GM19467 (cell line): ENCODE results near the gene CYP2E1.
"Not testable (repeated sequence)": the region's sequence is repeated elsewhere in the genome, so short reads cannot be mapped to it uniquely, and the experiment has no call there.

ENCODE experiments used
- ATAC-seq: cut with Tn5 transposase; IDR thresholded peaks from one replicate; pipeline ENCODE4 v1.9.1; 2021; ENCODE audit warnings: mild to moderate bottlenecking, moderate library complexity; ENCODE audit not compliant: unreplicated experiment

The CYP2E1 gene

DNA sequence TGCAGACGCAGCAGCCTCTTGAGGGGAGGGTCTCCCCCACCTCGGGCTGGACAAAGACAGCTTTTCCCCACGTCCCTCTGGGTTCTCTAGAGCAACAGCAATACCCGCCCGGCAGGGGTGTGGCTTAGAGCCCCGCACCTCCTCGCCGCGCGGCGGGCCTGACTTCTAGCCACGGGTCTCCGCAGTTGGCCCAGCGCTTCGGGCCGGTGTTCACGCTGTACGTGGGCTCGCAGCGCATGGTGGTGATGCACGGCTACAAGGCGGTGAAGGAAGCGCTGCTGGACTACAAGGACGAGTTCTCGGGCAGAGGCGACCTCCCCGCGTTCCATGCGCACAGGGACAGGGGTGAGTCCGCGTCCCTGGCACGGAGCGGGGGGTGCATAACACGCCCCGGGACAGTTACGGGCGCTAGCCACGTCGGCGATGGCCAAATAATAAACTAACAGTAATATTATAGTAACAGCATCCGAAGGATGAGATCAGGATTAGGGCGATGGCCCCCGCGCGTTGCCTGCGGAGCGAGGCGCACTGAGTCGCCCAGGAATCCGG lies 1.2 kb downstream of the CYP2E1 start:
- no peak for ATAC-seq

DNA sequence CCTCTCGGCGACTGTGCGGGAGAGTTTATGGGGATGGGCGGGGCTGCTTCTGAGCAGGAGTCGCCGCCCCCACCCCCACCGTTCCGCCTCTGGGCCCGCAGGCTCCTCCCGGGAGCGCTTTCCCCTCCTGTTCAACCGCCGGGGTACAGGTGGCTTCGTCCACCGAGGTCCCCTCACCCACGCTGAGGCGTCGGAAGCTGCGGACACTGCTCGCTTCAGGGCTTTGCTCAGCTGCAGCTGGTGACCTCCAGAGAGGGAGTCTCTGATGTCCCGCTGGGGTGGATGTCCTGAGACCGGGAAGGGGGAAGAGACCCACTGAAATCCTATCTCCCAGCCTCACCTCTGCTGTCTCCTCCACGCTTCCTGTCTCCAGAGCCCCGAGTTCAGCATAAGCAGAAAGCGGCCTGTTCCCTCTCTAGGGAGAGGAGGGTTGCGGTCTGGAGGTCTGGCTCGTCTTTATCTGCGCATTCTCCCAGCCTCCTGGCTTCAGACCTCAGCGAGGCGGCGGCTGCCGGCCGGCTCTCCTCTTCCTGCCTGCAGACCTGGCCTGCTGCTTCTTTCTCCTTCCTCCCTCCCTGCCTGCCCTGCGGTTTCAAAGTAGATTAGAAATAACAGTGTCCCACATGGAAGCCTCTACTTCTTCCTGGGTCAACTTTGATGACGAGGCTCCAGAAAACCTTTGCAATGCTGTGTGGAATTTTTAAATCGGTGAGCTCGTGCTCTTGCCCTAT lies 1.8 kb downstream of the CYP2E1 start:
- no peak for ATAC-seq

DNA sequence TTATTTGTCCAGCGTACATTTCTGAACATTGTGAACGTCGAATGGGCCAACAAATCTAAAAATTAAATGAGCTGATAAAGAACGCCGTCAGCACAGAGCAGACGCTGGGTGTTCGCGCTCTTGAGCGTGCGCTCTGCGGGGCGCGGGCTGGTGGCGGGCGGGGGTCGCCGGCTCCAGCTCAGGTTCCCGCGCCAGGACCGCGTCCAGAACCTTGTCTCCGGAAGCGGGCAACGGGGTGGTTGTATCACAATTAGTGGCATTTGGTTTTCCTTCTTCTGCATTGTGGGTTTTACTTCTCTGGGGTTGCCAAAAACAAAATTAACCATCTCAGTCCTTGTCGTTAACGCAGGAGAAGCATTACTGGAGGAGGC lies 2.4 kb downstream of the CYP2E1 start:
- no peak for ATAC-seq

DNA sequence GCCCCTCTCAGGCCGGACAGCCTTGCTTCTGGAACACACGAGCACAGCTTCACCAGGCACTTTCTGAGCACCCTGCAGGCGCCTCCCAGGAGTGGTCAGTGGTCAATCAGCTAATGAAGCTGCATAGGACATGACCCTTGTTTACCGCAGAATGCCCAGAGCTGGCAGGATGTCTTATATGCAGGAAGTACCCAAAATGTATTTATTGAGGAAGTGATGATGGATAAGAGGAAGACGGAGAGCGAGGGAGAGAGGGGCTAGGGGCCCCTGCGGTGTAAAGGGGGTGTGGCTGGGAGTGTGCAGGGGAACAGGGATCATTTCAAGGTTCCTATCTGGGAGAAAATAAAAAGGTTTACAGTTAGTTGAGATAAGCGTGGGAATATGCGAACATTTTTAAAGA lies 3.3 kb downstream of the CYP2E1 start:
- no peak for ATAC-seq

- ATAC-seq: no peak
These were observed 5.7 kb downstream of the CYP2E1 start for GRCh38 chr10:133532871-133533270.

- ATAC-seq: no peak
These were observed 7.3 kb downstream of the CYP2E1 start for GRCh38 chr10:133534417-133534816.

DNA sequence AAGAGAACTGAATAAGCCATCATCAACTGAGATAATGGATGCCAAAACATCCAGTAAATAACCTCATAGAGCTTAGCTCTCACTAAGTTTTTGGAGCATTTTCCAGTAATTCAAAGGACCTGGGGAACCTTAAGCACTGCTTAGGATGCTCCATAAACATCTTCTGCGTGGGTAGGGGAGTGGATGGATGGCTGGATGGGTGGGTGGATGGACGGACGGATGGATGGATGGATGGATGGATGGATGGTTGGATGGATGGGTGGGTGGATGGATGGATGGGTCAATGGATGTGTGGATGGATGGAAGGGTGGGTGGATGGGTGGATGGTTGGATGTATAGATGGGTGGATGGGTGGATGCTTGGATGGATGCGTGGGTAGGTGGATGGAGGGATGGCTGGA lies 9.0 kb downstream of the CYP2E1 start:
- no peak for ATAC-seq

- ATAC-seq: no peak
These were observed 10.7 kb downstream of the CYP2E1 start for GRCh38 chr10:133537546-133538545.

DNA sequence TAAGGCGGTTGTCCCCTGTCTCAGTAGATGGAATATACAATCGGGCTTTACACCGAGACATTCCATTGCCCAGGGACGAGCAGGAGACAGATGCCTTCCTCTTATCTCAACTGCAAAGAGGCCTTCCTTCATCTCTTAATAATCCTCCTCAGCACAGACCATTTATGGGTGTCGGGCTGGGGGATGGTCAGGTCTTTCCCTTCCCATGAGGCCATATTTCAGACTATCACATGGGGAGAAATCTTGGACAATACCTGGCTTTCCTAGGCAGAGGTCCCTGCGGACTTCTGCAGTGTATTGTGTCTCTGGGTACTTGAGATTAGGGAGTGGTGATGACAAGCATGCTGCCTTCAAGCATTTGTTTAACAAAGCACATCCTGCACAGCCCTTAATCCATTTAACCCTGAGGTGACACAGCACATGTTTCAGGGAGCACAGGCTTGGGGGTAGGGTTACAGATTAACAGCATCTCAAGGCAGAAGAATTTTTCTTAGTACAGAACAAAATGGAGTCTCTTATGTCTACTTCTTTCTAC lies 14.3 kb downstream of the CYP2E1 start:
- not testable (repeated sequence) for ATAC-seq

DNA sequence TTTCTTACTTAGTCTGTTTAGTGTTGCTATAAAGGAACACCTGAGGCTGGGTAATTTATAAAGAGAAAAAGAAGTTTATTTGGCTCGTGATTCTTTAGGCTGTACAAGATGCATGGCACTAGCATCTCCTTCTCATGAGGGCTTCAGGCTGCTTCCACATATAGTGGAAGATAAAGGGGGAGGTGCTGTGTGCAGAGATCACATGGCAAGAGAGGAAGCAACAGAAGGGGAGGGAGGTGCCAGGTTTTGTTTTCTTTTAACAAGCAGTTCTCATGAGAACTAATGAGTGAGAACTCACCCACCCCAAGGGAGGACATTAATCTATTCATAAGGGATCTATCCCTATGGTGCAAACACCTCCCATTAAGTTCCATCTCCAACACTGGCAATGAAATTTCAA lies 17.3 kb downstream of the CYP2E1 start:
- no peak for ATAC-seq

GRCh38 chr10:133554600-133554999 lies 27.4 kb downstream of the CYP2E1 start:
- no peak for ATAC-seq

GRCh38 chr10:133555521-133555920 lies 28.4 kb downstream of the CYP2E1 start:
- ATAC-seq: no peak

DNA sequence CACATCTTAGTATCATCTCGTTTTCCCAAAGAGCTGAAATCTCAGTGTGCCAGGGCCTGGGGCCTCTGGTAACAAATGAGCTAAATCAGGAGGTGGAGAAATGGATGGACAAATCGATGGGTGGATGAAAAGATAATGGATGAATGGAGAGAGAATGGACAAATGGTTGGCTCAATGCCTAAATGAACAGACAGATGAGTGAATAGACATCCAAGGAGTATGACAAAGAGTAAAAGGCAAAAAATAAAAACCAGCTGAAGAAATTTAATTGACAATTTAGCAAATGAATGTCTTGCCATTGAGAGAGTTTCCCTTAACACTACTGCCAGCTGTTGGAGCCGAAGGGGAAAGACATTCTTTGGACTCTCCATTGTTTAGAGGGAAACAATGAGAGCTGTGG lies 30.2 kb downstream of the CYP2E1 start:
- no peak for ATAC-seq

DNA sequence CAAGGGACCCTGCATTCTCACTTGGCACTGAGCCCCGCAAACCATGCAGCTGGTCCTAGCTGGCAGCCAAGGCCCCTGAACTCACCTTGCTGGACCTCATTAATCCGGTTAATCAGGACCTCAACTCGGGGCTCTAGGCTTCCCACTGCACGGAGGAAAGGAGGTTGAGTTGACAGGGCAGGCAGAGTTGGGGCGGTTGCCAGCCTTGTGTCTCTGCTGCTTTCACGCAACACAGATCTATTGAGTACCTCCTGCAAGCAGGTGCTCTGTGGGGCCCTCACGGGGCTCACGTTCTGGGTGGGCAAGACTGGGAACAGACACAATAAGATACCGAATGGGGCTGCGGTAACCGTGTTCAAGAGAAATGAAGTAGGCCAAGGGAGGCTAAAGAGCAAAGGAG lies 32.1 kb downstream of the CYP2E1 start:
- no peak for ATAC-seq

- no peak for ATAC-seq
These were observed 37.7 kb downstream of the CYP2E1 start for GRCh38 chr10:133564816-133565215.

GRCh38 chr10:133565441-133566294 lies 38.5 kb downstream of the CYP2E1 start, which contains the start of gene SYCE1:
TSS of gene SYCE1 (minus strand) at chr10:133565583. CDS start at chr10:133565529, 54 bp downstream.
- no peak for ATAC-seq

DNA sequence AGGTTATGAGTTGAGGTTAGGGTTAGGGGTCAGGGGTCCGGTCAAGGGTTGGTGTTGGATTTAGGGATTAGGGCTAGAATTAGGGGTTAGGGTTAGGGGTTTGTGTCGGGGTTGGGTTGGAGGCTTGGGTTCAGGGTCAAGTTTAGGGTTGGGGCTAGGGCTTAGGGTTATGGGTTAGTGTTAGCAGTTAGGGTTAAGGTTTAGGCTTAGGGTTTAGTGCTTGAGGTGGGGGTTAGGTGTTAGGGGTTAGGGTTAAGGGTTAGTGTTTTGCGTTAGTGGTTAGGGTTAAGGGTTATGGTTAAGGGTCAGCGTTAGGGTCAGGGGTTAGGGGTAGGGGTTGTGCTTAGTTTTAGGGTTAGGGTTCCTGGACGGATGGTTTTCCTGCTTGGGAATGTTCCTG lies 40.0 kb downstream of the CYP2E1 start:
- ATAC-seq: no peak

- ATAC-seq: no peak
These were observed 40.6 kb downstream of the CYP2E1 start for GRCh38 chr10:133567609-133568286.

- no peak for ATAC-seq
These were observed 41.1 kb downstream of the CYP2E1 start for GRCh38 chr10:133568287-133568614.
